Measurements from ENCODE around the gene NUP98.

- TF ChIP-seq POLR2AphosphoS5 (IDR thresholded peaks at IDR 0.05; ENCODE audit: borderline replicate concordance, low read depth, low read length), result no peak
- TF ChIP-seq EZH2 (IDR thresholded peaks at IDR 0.05), result no peak
Observed at GRCh38 chr11:3796801-3797328, 489 bp downstream of the NUP98 start.

Data from SK-N-MC (cell line).